Esophagus muscularis mucosa (tissue), 3 donors: ENCODE results near the gene DCAF4.

Experiments used
- POLR2AphosphoS5 ChIP-seq, 2 donors: sonication (generic); formaldehyde crosslinking; IDR thresholded peaks; one replicate each; pipeline ENCODE4 v1.6.1; 2017; ENCODE audit warnings: antibody characterized with exemption in 2 of 2
- TF ChIP-seq, protein P1 (sequence below), 3 experiments: fragments of 200-600 bp in 2 of 3; fragments of 450-650 bp in 1 of 3; sonication (generic) in 2 of 3; IDR thresholded peaks; one replicate each; pipeline ENCODE4 v1.5.1; 2017 to 2019; ENCODE audit warnings: antibody characterized with exemption in 3 of 3, mild to moderate bottlenecking in 2 of 3, moderate library complexity in 1 of 3

DNA sequence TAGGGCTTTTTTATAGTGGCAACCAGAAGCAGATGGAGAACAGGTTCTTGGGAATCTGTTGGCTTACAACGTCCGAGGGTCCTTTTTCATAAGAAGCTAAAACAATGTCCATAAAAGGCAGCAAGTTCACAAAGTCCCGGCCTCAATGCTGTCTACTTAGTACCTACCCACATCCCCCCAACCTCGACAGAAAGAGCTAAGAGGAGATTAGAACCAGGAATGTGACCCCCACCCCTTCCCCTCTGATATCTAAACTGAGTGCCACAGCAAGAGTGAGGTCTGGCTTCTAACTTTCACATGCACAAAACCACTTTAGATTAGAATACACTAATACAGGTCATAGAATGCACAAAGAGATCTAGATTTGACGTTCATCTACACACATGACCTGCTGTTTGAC lies 36.9 kb upstream of the DCAF4 start:
- TF ChIP-seq, protein P1, sequence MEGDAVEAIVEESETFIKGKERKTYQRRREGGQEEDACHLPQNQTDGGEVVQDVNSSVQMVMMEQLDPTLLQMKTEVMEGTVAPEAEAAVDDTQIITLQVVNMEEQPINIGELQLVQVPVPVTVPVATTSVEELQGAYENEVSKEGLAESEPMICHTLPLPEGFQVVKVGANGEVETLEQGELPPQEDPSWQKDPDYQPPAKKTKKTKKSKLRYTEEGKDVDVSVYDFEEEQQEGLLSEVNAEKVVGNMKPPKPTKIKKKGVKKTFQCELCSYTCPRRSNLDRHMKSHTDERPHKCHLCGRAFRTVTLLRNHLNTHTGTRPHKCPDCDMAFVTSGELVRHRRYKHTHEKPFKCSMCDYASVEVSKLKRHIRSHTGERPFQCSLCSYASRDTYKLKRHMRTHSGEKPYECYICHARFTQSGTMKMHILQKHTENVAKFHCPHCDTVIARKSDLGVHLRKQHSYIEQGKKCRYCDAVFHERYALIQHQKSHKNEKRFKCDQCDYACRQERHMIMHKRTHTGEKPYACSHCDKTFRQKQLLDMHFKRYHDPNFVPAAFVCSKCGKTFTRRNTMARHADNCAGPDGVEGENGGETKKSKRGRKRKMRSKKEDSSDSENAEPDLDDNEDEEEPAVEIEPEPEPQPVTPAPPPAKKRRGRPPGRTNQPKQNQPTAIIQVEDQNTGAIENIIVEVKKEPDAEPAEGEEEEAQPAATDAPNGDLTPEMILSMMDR (IDR thresholded peaks at IDR 0.05): no peak
- no peak for TF ChIP-seq POLR2AphosphoS5 (IDR thresholded peaks at IDR 0.05)
